ENCODE measurements around the gene ASB10.

- TF ChIP-seq CTCF (IDR thresholded peaks at IDR 0.05) (no peak), POLR2A (IDR thresholded peaks at IDR 0.05) (no peak), POLR2AphosphoS5 (IDR thresholded peaks at IDR 0.05) (no peak), EP300 (IDR thresholded peaks at IDR 0.05) (no peak)
These were observed 2.0 kb upstream of the ASB10 start for GRCh38 chr7:151189038-151189437.

Data from sigmoid colon (tissue), 4 donors.